GM21447 (cell line): Measurements from ENCODE around the gene CHRFAM7A.
"Not testable (repeated sequence)": the region's sequence is repeated elsewhere in the genome, so short reads cannot be mapped to it uniquely, and the experiment has no call there.

ENCODE experiments used
- ATAC-seq: cut with Tn5 transposase; IDR thresholded peaks from one replicate; pipeline ENCODE4 v1.9.1; 2021; ENCODE audit not compliant: unreplicated experiment

The CHRFAM7A gene

DNA sequence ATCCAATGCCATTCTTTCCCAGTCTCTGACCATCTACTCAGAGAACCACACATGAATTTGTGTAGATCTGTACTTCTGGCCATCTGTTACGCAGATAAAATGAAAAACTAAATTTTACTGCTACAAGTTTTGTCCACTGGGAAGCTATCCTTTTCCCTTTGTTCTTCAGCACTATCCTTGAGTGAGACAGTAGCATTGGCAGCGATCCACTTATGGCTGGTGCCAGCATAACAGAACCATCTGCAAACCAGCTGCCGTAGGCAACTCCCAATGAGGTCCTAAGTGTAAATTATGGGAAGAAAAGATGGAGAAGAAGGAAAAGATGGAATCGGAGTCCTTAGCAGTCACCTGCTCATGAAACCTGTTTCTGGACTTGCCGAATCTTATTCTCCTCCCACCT, 72.3 kb downstream of the CHRFAM7A start:
- not testable (repeated sequence) for ATAC-seq

GRCh38 chr15:30315704-30316103, 77.6 kb downstream of the CHRFAM7A start:
- not testable (repeated sequence) for ATAC-seq

DNA sequence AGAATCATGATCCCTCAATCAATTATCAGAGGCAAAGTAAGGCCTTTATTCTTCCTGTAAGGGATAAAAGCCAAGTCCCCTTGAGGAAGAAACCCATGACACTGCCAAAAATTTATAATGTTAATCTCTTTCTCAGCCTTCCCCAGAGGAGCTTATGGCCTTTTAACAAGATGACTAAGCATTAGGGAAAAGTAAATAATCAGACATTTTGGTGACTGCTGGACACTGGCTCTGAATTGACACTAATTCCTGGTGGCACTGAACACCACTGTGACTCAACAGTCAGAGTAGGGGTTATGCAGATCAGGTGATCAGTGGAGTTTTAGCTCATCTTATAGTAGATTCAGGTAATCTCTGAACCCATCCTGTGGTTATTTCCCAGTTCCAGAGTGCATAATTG, 82.8 kb downstream of the CHRFAM7A start:
- ATAC-seq, result not testable (repeated sequence)
